Central memory CD8-positive, alpha-beta T cell (primary cell): Measurements from ENCODE around the gene PHC2.

Experiments
- ATAC-seq: fragments of 150-1000 bp; cut with Tn5 transposase; replicated peaks from 2 replicates; pipeline ENCODE4 v1.10.0; 2022; ENCODE audit warnings: mild to moderate bottlenecking, moderate FRiP score, moderate number of reproducible peaks; ENCODE audit not compliant: poor library complexity, severe bottlenecking; ENCODE audit errors: extremely low read depth
- DNase-seq, 2 donors: peaks; one replicate each; pipeline ENCODE4 v3.0.0; 2021; ENCODE audit warnings: low spot score in 2 of 2
- H3K27ac Mint-ChIP-seq: one replicate; pipeline ENCODE4 v1.8.0; 2022; ENCODE audit warnings: low read depth, mild to moderate bottlenecking, moderate library complexity, mixed read lengths
- H3K27me3 Mint-ChIP-seq: one replicate; pipeline ENCODE4 v1.8.0; 2022; ENCODE audit warnings: mixed read lengths
- H3K36me3 Mint-ChIP-seq: one replicate; pipeline ENCODE4 v1.8.0; 2022; ENCODE audit warnings: mild to moderate bottlenecking, moderate library complexity, mixed read lengths; ENCODE audit not compliant: insufficient read depth
- H3K4me1 Mint-ChIP-seq: one replicate; pipeline ENCODE4 v1.8.0; 2022; ENCODE audit warnings: mixed read lengths
- H3K4me3 Mint-ChIP-seq: one replicate; pipeline ENCODE4 v1.8.0; 2022; ENCODE audit warnings: mild to moderate bottlenecking, moderate library complexity, mixed read lengths
- H3K9me3 Mint-ChIP-seq: one replicate; pipeline ENCODE4 v1.8.0; 2022; ENCODE audit warnings: mixed read lengths

The PHC2 gene

DNA sequence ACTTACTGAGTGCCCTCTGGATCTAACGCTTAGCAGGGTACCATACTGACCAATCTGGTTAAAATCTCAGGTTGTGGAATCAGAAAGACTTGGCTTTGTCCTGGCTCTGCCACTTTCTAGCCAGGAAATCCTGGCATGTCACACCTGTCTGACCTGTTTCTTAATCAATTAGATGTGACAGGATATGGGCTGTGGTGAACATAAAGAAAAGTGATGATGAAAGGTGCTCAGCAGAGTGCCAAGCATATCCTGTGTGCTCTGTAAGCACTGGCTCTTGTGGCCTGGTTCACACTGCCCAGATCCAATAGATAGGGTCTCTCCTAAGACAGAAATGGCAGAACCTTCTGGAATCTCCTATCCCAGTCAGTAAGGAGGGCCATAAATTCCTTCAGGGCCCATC lies 53.9 kb downstream of the PHC2 start:
- H3K27ac Mint-ChIP-seq: no peak overlapping the region
- H3K4me3 Mint-ChIP-seq: no peak overlapping the region
- H3K27me3 Mint-ChIP-seq: peaks cover 27% of the 10 kb centered on the region
- H3K36me3 Mint-ChIP-seq: peaks cover 2% of the 10 kb centered on the region
- peak; percentile 73 for ATAC-seq
- peaks cover 9% of the 10 kb centered on the region for H3K4me1 Mint-ChIP-seq
- DNase-seq: no peak
- H3K9me3 Mint-ChIP-seq: no peaks in the 10 kb centered on the region

DNA sequence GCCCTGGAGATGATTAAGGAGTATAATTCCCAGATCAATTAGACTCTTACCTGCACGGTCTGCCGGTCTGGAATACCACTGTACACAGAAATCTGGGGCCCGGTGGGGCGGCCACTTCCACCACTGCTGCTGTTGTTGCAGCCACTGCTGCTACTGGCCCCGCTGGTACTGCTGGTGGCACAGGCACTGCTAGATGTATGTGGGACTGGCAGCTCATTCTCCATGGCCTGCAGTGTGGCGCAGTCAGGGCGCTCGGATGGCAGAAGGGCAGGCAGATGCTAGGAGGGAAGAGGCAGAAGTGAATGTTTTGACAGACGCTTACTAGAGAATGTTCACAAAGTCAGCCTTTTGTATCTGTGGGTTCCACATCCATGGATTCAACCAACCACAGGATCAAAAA lies 55.6 kb downstream of the PHC2 start:
- Mint-ChIP-seq H3K27ac (no peak overlapping the region), H3K27me3 (peaks cover 10% of the 10 kb centered on the region), H3K9me3 (no peaks in the 10 kb centered on the region), H3K4me3 (no peak overlapping the region), H3K4me1 (no peaks in the 10 kb centered on the region), H3K36me3 (no peaks in the 10 kb centered on the region)
- ATAC-seq: no peak
- DNase-seq: no peak

DNA sequence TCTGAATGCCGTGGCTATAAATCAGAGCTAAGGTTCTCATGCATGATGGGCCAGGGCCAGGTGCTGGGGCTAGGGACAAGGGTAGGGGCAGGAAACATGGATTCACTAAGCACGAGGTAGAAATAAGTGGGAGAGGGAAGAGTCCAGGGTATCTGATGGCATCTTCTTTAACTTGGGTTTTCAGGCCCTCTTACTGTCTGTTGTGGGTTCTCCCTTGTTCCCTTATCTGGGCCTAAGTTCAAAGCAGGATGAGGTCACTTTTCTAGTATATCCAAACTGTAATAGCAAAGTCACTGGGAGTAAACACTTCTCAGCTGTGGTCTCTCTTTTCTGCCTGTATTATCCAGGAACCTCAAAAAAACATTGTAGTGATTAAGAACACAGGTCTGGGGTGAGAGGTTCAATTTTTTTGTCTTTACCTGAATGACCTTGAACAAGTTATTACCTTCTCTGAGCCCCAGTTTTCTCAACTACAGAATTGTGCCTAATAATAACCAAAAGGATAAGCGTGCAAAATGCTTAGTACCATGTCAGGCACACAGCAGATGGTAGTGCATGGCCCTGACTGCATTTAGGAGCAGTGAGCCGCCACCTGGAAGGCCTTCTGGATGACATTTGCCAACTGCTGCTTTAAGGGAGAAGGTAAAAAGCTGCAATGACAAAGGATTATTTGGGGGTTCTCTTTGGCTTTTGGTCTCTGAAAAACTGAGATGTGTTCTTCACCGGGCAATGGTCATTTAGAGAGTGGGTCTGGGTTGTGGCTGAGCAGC lies 56.4 kb downstream of the PHC2 start:
- ATAC-seq: no peak
- peaks cover 3% of the 10 kb centered on the region for H3K27me3 Mint-ChIP-seq
- DNase-seq: no peak
- H3K4me3 Mint-ChIP-seq: no peak overlapping the region
- no peaks in the 10 kb centered on the region for H3K4me1 Mint-ChIP-seq
- H3K27ac Mint-ChIP-seq: no peak overlapping the region
- H3K9me3 Mint-ChIP-seq: no peaks in the 10 kb centered on the region
- H3K36me3 Mint-ChIP-seq: no peaks in the 10 kb centered on the region

DNA sequence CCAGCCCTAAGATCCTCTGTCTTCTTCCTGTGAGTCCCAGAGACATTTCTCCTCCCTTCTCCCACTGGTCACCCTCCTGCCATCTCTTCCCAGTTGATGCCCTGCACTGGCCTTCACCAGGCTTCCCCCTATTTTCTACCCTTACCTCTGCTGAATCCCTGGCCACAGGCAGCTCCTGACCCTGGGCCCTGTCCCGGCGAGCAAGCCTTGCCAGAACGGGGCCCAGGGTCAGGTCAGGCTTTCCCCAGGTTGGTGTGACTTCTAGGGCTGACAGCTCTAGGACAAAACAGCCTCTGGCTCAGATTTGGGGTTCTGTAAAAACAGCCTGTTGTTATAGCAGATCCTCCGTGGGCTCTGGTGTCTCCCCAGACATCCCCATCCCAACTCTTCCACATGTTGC lies 57.3 kb downstream of the PHC2 start:
- no peaks in the 10 kb centered on the region for H3K36me3 Mint-ChIP-seq
- H3K4me3 Mint-ChIP-seq: no peak overlapping the region
- no peak for DNase-seq
- H3K27ac Mint-ChIP-seq: no peak overlapping the region
- H3K27me3 Mint-ChIP-seq: peaks cover 8% of the 10 kb centered on the region
- no peaks in the 10 kb centered on the region for H3K9me3 Mint-ChIP-seq
- no peak for ATAC-seq
- H3K4me1 Mint-ChIP-seq: no peaks in the 10 kb centered on the region

DNA sequence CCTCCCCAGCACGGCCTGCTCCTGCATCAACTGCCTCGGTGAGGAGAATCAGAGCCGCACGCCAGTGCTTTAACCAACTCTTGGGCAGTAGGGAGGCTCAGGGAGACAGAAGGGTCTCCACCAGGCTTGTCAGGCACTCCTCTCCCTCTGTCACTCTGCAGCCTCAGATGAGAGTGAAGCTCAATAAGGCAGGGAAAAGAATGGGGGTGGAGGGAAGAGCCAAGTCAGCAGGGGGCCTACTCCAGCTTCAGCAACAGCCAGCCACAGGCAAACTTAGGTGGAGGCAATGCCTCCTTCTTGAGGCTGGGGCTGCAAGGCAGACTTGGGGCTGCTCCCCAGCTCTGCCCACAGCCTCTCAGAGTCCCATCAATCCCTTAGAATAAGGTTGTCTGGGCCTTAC lies 58.2 kb downstream of the PHC2 start:
- ATAC-seq: no peak
- Mint-ChIP-seq H3K27ac (no peak overlapping the region), H3K4me3 (no peak overlapping the region), H3K4me1 (peaks cover 5% of the 10 kb centered on the region), H3K36me3 (no peaks in the 10 kb centered on the region), H3K9me3 (no peaks in the 10 kb centered on the region), H3K27me3 (peaks cover 8% of the 10 kb centered on the region)
- DNase-seq: no peak

DNA sequence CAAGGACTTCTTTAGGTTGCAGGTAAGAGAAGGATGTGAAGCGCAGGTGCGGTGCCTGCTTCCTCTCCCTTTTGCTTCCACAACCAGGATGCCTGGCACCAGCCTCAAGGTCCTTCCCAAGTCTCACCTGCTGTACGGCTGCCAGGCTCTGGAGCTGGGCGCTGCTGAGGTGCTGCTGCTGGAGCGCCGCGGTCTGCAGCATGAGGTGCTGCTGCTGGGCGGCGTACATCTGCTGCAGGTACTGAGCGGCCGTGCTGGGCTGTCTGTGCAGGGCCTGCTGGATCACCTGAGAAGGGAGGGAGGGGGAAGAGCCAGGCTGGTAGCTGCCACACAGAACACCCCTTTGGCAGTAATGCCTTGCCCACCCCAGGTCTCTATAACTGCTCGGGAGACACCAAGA lies 58.7 kb downstream of the PHC2 start:
- Mint-ChIP-seq H3K4me3 (no peak overlapping the region), H3K36me3 (no peaks in the 10 kb centered on the region), H3K27me3 (peaks cover 8% of the 10 kb centered on the region), H3K9me3 (no peaks in the 10 kb centered on the region), H3K4me1 (peaks cover 5% of the 10 kb centered on the region), H3K27ac (no peak overlapping the region)
- ATAC-seq (no peak), DNase-seq (no peak)

DNA sequence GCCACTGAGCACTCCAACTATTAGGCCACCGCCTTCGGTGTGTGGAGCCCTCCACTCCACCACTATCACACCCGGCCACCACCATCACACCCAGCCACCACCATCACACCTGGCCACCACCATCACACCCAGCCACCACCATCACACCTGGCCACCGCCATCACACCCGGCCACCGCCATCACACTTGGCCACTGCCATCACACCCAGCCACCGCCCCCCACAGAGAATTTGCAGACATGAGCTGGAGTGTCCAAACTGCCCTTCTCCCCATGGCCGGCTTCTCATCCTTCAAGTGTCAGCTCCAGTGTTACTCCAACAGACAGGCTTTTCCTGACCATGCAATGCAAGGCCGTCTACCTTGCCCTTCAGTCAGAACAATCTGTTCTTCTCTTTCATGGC lies 59.6 kb downstream of the PHC2 start:
- H3K4me1 Mint-ChIP-seq: peaks cover 5% of the 10 kb centered on the region
- no peak for ATAC-seq
- H3K27ac Mint-ChIP-seq: no peak overlapping the region

DNA sequence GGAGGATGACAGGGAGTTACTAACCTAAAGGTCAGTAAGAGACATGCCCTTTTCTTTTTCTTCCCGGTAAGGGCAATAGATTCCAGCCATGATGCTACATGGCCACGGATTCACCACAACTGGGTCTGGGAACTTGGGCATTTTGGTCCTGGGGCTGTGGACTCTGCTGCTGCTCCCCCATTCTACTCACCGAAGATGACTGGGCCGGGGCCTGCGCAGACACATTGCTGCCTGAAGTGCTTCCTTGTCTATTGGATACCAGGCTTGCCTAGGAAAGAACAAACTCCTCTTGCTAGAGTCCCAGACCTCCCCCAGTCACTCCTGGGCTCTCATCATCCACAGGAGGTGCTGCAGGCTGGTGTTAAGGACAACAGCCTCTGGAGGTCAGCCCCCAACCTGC lies 60.1 kb downstream of the PHC2 start:
- Mint-ChIP-seq H3K36me3 (no peaks in the 10 kb centered on the region), H3K27ac (no peak overlapping the region), H3K27me3 (peaks cover 8% of the 10 kb centered on the region), H3K9me3 (no peaks in the 10 kb centered on the region), H3K4me1 (peaks cover 5% of the 10 kb centered on the region), H3K4me3 (no peak overlapping the region)
- ATAC-seq (no peak), DNase-seq (no peak)

More for the DNA sequence above, 59.6 kb downstream of the PHC2 start:
- Mint-ChIP-seq H3K36me3 (no peaks in the 10 kb centered on the region), H3K27me3 (peaks cover 8% of the 10 kb centered on the region), H3K4me3 (no peak overlapping the region), H3K9me3 (no peaks in the 10 kb centered on the region)
- DNase-seq: no peak

DNA sequence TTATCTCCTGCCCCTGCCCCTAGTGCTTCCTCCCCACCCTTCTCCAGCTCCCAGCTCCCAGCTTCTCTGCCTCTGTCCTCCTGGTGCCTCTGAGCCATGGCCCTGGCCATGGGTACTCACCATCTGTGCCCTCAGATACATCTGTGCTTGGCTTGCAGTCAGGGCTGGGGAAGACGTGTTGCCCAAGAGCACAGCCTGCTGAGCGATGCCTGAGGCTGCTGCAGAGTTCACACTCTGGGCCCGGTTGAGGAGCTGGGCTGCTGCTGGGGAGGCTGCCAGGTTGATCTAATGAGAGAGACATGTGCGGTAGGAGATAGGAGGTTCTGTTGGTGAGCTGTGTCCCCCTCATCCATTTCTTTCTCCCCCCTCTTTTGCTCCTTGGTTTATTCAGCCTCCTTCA lies 60.6 kb downstream of the PHC2 start:
- Mint-ChIP-seq H3K9me3 (no peaks in the 10 kb centered on the region), H3K4me3 (no peak overlapping the region), H3K36me3 (no peaks in the 10 kb centered on the region), H3K4me1 (peaks cover 5% of the 10 kb centered on the region), H3K27ac (no peak overlapping the region), H3K27me3 (peaks cover 8% of the 10 kb centered on the region)
- ATAC-seq: no peak
- no peak for DNase-seq

DNA sequence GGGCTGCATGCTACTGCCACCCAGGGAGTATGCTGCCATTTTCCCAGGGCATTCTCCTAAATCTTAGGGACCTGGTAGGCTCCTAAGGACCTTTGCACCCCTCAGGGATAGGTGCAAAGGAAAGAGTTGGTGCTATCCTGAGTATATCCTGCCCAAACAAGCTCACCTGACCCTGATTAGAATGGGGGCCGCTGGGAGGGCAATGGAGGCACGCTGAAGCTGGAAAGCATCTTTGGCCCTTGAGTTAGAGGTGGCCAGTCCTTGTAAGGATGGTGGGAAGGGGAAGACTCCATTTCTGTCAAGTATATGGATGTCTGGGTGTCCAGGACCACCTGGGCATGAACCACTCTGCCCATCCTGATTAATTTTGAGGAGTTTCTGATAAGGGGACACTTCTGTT lies 61.1 kb downstream of the PHC2 start:
- Mint-ChIP-seq H3K27me3 (peaks cover 8% of the 10 kb centered on the region), H3K9me3 (no peaks in the 10 kb centered on the region), H3K4me3 (no peak overlapping the region), H3K27ac (no peak overlapping the region), H3K4me1 (peaks cover 5% of the 10 kb centered on the region), H3K36me3 (no peaks in the 10 kb centered on the region)
- DNase-seq: no peak
- no peak for ATAC-seq

DNA sequence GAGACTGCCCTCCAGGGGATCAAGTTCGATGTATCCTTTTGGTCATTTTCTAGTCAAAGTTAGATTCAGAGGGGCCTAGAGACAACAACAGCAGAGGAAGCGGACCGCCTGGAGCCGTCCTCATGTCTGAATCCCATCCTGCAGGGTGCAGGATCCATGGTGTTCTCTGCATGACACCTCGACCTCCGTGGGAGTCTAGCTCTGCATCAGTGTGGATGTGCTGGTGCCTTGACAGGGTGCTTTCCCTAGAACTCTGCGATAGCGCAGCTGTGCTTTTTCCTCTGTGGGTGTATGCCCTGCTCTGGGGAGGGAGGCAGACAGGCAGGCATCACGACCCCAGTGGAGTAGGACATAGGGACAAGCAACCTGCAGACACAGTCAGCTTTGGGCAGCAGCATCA lies 61.8 kb downstream of the PHC2 start:
- Mint-ChIP-seq H3K4me1 (peaks cover 5% of the 10 kb centered on the region), H3K27me3 (peaks cover 8% of the 10 kb centered on the region), H3K4me3 (no peak overlapping the region), H3K9me3 (no peaks in the 10 kb centered on the region), H3K27ac (no peak overlapping the region), H3K36me3 (no peaks in the 10 kb centered on the region)
- DNase-seq (no peak), ATAC-seq (no peak)

DNA sequence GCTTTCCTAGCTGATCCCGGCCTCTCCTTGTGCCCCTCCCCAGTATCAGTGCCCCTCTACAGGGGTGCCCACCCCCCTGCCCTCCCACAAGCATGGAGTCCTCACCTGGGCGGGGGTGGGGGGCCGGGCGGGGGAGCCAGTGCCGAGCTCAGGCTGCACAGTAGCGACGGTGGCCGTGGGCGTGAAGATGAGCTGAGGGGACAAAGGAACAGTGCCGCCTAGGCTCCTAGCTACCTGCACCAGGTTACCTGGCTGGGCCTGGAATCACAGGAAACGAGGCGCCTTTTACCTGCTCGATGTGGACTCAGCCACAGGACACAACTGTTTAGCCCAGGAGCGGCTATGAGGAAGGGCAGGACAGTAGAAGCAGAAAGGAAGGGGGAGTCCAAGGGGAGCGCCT lies 62.5 kb downstream of the PHC2 start:
- H3K27me3 Mint-ChIP-seq: peaks cover 8% of the 10 kb centered on the region
- H3K4me3 Mint-ChIP-seq: no peak overlapping the region
- no peak overlapping the region for H3K27ac Mint-ChIP-seq
- peaks cover 5% of the 10 kb centered on the region for H3K4me1 Mint-ChIP-seq
- H3K36me3 Mint-ChIP-seq: no peaks in the 10 kb centered on the region
- DNase-seq (no peak), ATAC-seq (no peak)
- H3K9me3 Mint-ChIP-seq: no peaks in the 10 kb centered on the region

DNA sequence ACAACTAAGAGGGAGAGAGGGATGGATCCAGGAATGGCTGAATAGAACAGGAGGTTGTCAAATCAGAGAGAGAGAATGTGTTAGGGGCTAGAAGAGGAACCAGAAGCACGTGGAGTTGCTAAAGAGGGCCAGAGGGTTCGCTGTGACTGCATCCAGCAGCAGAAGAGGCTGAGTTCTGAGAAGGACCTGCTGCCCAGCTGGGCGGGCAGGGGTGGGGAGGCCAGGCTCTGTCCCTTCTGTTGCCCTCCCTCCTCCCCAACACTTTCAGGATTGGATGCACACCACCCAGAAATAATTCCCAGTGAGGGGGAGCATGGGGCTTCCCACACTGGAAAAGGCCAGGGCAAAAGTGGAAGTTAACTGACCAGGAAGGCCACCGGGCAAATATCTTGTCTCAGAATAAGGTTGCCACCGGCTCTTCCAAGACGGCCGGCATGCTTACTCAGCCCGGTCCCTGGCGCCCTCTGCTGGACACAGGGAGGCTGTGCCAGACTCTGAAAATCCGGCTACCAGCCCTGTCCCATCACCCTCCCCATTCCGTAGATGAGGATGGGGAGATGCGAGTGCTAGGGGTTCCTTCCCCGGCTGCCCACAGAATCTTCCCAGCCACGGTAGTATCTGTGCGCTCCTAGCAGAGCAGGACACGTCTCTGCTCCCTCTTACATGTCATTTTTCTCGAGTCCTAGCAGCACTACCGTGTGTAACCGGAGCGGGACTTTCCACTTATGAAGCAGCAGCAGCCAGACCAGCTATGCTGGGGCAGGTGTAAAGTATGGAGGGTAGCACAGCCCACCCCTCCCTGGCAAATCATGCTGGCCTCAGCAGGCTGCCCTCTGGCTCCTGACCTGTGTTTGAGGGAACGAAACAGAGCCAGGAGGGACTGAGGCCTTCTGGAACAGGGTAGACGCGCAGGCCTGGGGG lies 63.1 kb downstream of the PHC2 start:
- peaks cover 8% of the 10 kb centered on the region for H3K27me3 Mint-ChIP-seq
- H3K4me1 Mint-ChIP-seq: peaks cover 5% of the 10 kb centered on the region
- no peaks in the 10 kb centered on the region for H3K36me3 Mint-ChIP-seq
- no peaks in the 10 kb centered on the region for H3K9me3 Mint-ChIP-seq
- peak; percentile 93 for ATAC-seq
- no peak overlapping the region for H3K4me3 Mint-ChIP-seq
- H3K27ac Mint-ChIP-seq: no peak overlapping the region
- DNase-seq: peak; percentile 72 to 87
